ENCODE data around the gene CA4.

DNA sequence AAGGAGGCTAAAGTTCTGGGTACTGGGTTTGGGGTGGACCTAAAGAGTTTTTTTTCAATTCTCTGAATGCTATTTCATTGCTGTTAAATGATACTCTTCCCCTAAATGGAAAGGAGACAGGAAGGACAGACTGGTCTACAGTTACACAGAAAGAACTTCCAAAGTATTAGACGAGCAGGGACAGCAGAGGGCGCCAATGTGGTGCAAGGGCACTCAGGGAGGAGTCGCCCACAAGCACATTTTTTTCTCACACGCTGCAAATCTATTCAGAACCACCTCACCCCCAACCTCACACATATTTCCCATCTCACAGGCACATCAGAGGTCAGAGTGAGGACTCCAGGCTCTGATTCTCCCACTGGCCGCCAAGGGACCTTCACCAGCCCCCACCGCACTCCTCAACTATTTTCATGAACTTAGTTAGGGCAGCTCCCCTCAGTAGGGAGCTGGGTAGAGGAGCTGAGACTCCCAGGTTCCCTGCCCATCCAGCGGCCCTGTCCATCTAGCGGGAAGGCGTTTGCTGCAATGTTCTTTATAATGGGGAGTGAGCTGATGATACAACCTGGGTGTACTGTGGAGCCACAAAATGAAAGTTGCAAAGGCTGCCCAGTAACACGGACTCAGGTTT is 6.8 kb upstream of the CA4 start:
- no peak for TF ChIP-seq GATA3 (IDR thresholded peaks at IDR 0.05; ENCODE audit: low read depth, low read length)
- no peak for TF ChIP-seq GATA2 (IDR thresholded peaks at IDR 0.05; ENCODE audit: low read depth, low read length)

All from SH-SY5Y (cell line).